Liver (tissue), 9 donors: Measurements from ENCODE around the gene LSAMP. TPM values are rescaled to one million over a fixed set of nuclear protein-coding genes. Genes with fewer than 3 reads are reported as not detected.

Experiments
- DNase-seq: peaks from one replicate; pipeline ENCODE4 v3.0.0-alpha.2; 2017; ENCODE audit warnings: low spot score
- H3K27ac ChIP-seq, 2 donors: one replicate each; pipeline ENCODE4 v1.7.0; 2013; ENCODE audit warnings: inconsistent platforms in 2 of 2, low read length in 2 of 2, control low read depth in 1 of 2, low read depth in 1 of 2, mild to moderate bottlenecking in 1 of 2
- H3K27me3 ChIP-seq, 4 donors: one replicate each; pipeline versions ENCODE4 v1.6.1 to v1.7.0; 2013; ENCODE audit warnings: low read length in 3 of 4, inconsistent platforms in 1 of 4, mild to moderate bottlenecking in 1 of 4, moderate library complexity in 1 of 4; ENCODE audit not compliant: control insufficient read depth in 4 of 4, insufficient read depth in 4 of 4
- H3K36me3 ChIP-seq, 4 donors: one replicate each; pipeline versions ENCODE4 v1.6.1 to v1.7.0; 2013; ENCODE audit warnings: low read length in 3 of 4, mild to moderate bottlenecking in 3 of 4, low read depth in 1 of 4, moderate library complexity in 1 of 4; ENCODE audit not compliant: control insufficient read depth in 4 of 4, insufficient read depth in 3 of 4
- H3K4me1 ChIP-seq, 4 donors: one replicate each; pipeline versions ENCODE4 v1.6.1 to v1.7.0; 2013; ENCODE audit warnings: low read length in 3 of 4, mild to moderate bottlenecking in 3 of 4, moderate library complexity in 1 of 4; ENCODE audit not compliant: control insufficient read depth in 4 of 4, insufficient read depth in 4 of 4
- H3K4me3 ChIP-seq, 3 donors: one replicate each; pipeline versions ENCODE4 v1.6.1 to v1.7.0; 2013; ENCODE audit warnings: low read length in 3 of 3, control low read depth in 1 of 3, low read depth in 1 of 3, mild to moderate bottlenecking in 1 of 3
- H3K9ac ChIP-seq, 2 donors: one replicate each; pipeline ENCODE4 v1.7.0; 2013; ENCODE audit warnings: low read length in 2 of 2, mild to moderate bottlenecking in 2 of 2, moderate library complexity in 2 of 2, control low read depth in 1 of 2, low read depth in 1 of 2
- H3K9me3 ChIP-seq, 4 donors: one replicate each; pipeline versions ENCODE4 v1.6.1 to v1.7.0; 2013; ENCODE audit warnings: low read length in 3 of 4; ENCODE audit not compliant: control insufficient read depth in 4 of 4
- EGR1 ChIP-seq, 2 donors: IDR thresholded peaks; 2 replicates each; pipeline ENCODE4 v1.6.1; 2016 to 2018; ENCODE audit warnings: antibody characterized with exemption in 2 of 2, low read depth in 2 of 2
- FOXA2 ChIP-seq: IDR thresholded peaks from 2 replicates; pipeline ENCODE4 v1.6.1; 2016; ENCODE audit warnings: antibody characterized with exemption
- GABPA ChIP-seq, 2 donors: IDR thresholded peaks in 1 of 2; conservative IDR thresholded peaks in 1 of 2; 2 replicates each; pipeline ENCODE4 v1.6.1; 2016; ENCODE audit warnings: antibody characterized with exemption in 2 of 2, mild to moderate bottlenecking in 1 of 2, moderate library complexity in 1 of 2
- HNF4G ChIP-seq: IDR thresholded peaks from 2 replicates; pipeline ENCODE4 v1.6.1; 2016; ENCODE audit warnings: antibody characterized with exemption
- JUND ChIP-seq, 2 donors: IDR thresholded peaks; 2 replicates each; pipeline ENCODE4 v1.6.1; 2016; ENCODE audit warnings: antibody characterized with exemption in 2 of 2
- NR2F2 ChIP-seq: IDR thresholded peaks from 2 replicates; pipeline ENCODE4 v1.6.1; 2016; ENCODE audit warnings: antibody characterized with exemption
- RAD21 ChIP-seq, 2 donors: IDR thresholded peaks; 2 replicates each; pipeline ENCODE4 v1.6.1; 2016; ENCODE audit warnings: antibody characterized with exemption in 2 of 2, mild to moderate bottlenecking in 2 of 2
- RXRA ChIP-seq, 2 donors: IDR thresholded peaks; 2 replicates each; pipeline ENCODE4 v1.6.1; 2017 to 2018; ENCODE audit warnings: antibody characterized with exemption in 2 of 2, mild to moderate bottlenecking in 1 of 2
- SP1 ChIP-seq: IDR thresholded peaks from 2 replicates; pipeline ENCODE4 v1.6.1; 2018; ENCODE audit warnings: antibody characterized with exemption, mild to moderate bottlenecking
- YY1 ChIP-seq: IDR thresholded peaks from 2 replicates; pipeline ENCODE4 v1.6.1; 2016; ENCODE audit warnings: antibody characterized with exemption, mild to moderate bottlenecking
- WGBS: extraction: QIAGEN DNeasy Blood & Tissue Kit; methylation state at CpG from one replicate; pipeline ENCODE4 v1.1.7; 2013; 5-methylcytosine and 5-hydroxymethylcytosine counted together
- polyA plus RNA-seq, 2 donors: library from polyadenylated mRNA; stranded (reverse) in 1 of 2; unstranded in 1 of 2; fragments of 200-250 nt in 1 of 2; fragments of >200 nt in 1 of 2; fragmentation: Nextera tagmentation in 1 of 2; extraction: Ambion mirVana in 1 of 2; gene quantifications; one replicate each; pipeline versions ENCODE4 v1.2.1 to v1.2.3, GENCODE V29; 2013 to 2015
- total RNA-seq, 2 donors: library from RNA; depleted of rRNA; stranded (reverse); fragments of >200 nt; gene quantifications; one replicate each; pipeline ENCODE4 v1.2.3, GENCODE V29; 2014
- TF ChIP-seq, protein P1 (sequence below): IDR thresholded peaks from 2 replicates; pipeline ENCODE4 v1.6.1; 2016; ENCODE audit warnings: antibody characterized with exemption, mild to moderate bottlenecking
- TF ChIP-seq, protein P2 (sequence below): IDR thresholded peaks from 2 replicates; pipeline ENCODE4 v1.6.1; 2016; ENCODE audit warnings: antibody characterized with exemption
- TF ChIP-seq, protein P3 (sequence below): IDR thresholded peaks from 2 replicates; pipeline ENCODE4 v1.6.1; 2016; ENCODE audit warnings: antibody characterized with exemption
- donor health status: healthy.
- donor health status: healthy.
- donor health status: healthy.
- donor health status: healthy.
- donor health status: healthy.

Gene LSAMP
- total and polyA plus RNA-seq, 4 donors, result 0.01 to 0.17 (median 0.06) TPM

DNA sequence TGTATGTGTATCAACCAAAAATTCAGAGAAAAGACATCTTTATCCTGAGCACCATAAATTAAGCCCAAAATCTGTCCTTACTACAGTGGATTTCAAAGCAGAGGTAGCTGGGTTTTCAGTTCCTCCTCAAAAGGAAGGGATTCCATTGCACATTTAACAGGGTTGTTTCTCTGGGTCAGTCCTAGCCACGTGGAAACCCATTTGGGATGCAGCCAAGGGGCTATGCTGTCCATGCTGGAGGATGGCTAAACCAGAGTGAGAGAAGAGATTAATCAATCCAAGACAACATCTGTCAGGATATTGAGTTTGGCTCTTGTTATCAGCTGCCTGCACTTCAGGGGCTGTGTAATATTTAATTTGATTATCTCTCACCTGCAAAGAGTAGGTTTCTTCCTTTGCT, 28.1 kb downstream of the LSAMP start:
- TF ChIP-seq, protein P1, sequence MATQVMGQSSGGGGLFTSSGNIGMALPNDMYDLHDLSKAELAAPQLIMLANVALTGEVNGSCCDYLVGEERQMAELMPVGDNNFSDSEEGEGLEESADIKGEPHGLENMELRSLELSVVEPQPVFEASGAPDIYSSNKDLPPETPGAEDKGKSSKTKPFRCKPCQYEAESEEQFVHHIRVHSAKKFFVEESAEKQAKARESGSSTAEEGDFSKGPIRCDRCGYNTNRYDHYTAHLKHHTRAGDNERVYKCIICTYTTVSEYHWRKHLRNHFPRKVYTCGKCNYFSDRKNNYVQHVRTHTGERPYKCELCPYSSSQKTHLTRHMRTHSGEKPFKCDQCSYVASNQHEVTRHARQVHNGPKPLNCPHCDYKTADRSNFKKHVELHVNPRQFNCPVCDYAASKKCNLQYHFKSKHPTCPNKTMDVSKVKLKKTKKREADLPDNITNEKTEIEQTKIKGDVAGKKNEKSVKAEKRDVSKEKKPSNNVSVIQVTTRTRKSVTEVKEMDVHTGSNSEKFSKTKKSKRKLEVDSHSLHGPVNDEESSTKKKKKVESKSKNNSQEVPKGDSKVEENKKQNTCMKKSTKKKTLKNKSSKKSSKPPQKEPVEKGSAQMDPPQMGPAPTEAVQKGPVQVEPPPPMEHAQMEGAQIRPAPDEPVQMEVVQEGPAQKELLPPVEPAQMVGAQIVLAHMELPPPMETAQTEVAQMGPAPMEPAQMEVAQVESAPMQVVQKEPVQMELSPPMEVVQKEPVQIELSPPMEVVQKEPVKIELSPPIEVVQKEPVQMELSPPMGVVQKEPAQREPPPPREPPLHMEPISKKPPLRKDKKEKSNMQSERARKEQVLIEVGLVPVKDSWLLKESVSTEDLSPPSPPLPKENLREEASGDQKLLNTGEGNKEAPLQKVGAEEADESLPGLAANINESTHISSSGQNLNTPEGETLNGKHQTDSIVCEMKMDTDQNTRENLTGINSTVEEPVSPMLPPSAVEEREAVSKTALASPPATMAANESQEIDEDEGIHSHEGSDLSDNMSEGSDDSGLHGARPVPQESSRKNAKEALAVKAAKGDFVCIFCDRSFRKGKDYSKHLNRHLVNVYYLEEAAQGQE, result no peak
- TF ChIP-seq, protein P2, sequence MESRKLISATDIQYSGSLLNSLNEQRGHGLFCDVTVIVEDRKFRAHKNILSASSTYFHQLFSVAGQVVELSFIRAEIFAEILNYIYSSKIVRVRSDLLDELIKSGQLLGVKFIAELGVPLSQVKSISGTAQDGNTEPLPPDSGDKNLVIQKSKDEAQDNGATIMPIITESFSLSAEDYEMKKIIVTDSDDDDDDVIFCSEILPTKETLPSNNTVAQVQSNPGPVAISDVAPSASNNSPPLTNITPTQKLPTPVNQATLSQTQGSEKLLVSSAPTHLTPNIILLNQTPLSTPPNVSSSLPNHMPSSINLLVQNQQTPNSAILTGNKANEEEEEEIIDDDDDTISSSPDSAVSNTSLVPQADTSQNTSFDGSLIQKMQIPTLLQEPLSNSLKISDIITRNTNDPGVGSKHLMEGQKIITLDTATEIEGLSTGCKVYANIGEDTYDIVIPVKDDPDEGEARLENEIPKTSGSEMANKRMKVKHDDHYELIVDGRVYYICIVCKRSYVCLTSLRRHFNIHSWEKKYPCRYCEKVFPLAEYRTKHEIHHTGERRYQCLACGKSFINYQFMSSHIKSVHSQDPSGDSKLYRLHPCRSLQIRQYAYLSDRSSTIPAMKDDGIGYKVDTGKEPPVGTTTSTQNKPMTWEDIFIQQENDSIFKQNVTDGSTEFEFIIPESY, result no peak
- TF ChIP-seq EGR1 (IDR thresholded peaks at IDR 0.05; ENCODE audit: low read depth in 2 of 2), result no peak
- no peak for TF ChIP-seq JUND (IDR thresholded peaks at IDR 0.05)

DNA sequence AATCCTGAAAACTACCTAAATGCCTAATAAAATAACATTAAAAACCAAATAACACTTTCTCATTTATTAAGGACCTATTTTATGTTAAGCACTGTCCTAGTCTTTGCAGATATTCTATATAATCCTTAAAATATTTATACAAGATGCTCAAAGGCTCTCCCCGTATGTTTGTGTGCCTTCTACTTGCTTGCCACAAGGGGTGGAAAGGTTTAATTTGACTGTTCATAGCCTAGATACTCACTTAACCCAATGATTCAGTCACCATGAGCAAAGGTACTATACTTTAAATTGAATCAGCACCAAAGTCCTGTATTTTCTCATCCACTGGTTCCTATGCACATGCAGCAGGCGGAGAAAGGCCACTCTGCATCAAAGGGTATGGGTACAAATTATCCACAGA, 32.0 kb downstream of the LSAMP start:
- 58% methylated on average over 2 of the region's 2 CpGs for WGBS

More for the DNA sequence above, 28.1 kb downstream of the LSAMP start:
- Histone ChIP-seq H3K9ac (no peak overlapping the region), H3K9me3 (no peaks in the 10 kb centered on the region), H3K4me3 (no peak overlapping the region), H3K27ac (no peak overlapping the region), H3K27me3 (no peaks in the 10 kb centered on the region), H3K4me1 (no peaks in the 10 kb centered on the region), H3K36me3 (no peaks in the 10 kb centered on the region)
- WGBS, result 15% methylated on average over 1 of the region's 1 CpG
- DNase-seq, result no peak

DNA sequence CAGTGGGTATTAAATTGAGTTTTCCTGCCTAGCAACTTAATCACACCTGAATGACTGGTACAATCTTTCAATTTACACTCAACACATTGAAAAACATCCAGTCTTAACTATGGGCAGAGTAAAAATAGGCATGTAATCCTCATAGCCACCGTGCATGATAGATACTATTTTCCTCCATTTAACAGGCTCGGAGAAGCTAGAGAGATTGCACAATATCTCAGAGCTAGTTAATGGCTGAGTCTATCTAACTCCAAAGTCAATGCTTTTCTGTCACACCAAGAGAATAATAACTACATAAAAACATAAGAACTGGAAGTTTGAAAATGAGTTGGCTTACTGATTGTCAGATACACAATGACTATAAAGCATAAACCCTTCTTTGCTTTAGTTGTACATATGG, 36.8 kb downstream of the LSAMP start:
- no peaks in the 10 kb centered on the region for H3K9me3 ChIP-seq
- no peaks in the 10 kb centered on the region for H3K4me1 ChIP-seq
- no peak overlapping the region for H3K4me3 ChIP-seq
- H3K27ac ChIP-seq, result no peak overlapping the region
- DNase-seq, result no peak
- no peak overlapping the region for H3K9ac ChIP-seq
- TF ChIP-seq NR2F2, result no peak
- no peak for TF ChIP-seq YY1
- TF ChIP-seq FOXA2, result no peak
- WGBS, result 45% methylated on average over 2 of the region's 2 CpGs
- H3K36me3 ChIP-seq, result no peaks in the 10 kb centered on the region
- H3K27me3 ChIP-seq, result no peaks in the 10 kb centered on the region

More for the DNA sequence above, 32.0 kb downstream of the LSAMP start:
- Histone ChIP-seq H3K27me3 (no peaks in the 10 kb centered on the region), H3K4me3 (no peak overlapping the region), H3K9me3 (no peaks in the 10 kb centered on the region), H3K36me3 (no peaks in the 10 kb centered on the region), H3K4me1 (no peaks in the 10 kb centered on the region), H3K9ac (no peak overlapping the region), H3K27ac (no peak overlapping the region)
- no peak for DNase-seq
- TF ChIP-seq SP1 (no peak), HNF4G (no peak)

DNA sequence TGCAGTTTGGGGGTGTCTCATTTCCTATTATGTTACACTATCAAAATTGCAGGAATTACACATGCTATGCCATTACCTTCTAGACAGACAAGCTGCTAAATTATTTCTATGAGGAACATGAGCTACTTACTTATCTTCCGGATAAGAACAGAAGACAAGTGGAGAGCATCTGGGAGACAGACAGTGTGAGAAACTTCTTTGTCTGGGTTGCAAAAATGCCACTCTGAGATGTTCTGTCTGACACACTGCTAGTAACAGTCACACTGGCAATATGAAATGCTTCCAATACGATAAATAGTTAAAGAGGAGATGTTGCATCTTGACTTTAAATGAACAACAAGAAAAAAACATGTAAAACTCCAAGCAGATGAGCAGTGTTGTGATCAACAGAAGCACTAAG, 40.1 kb downstream of the LSAMP start:
- H3K27ac ChIP-seq, result no peak overlapping the region
- DNase-seq, result no peak
- 68% methylated on average over 2 of the region's 2 CpGs for WGBS
- H3K36me3 ChIP-seq, result no peaks in the 10 kb centered on the region
- no peaks in the 10 kb centered on the region for H3K9me3 ChIP-seq
- H3K4me1 ChIP-seq, result no peaks in the 10 kb centered on the region
- H3K4me3 ChIP-seq, result no peak overlapping the region
- H3K9ac ChIP-seq, result no peak overlapping the region
- H3K27me3 ChIP-seq, result no peaks in the 10 kb centered on the region
- TF ChIP-seq SP1 (no peak), HNF4G (no peak), RAD21 (IDR thresholded peaks at IDR 0.05) (no peak), NR2F2 (no peak), YY1 (no peak), GABPA (IDR thresholded peaks at IDR 0.05 in 1 of 2, conservative IDR thresholded peaks at IDR 0.05 in 1 of 2) (no peak), EGR1 (IDR thresholded peaks at IDR 0.05; ENCODE audit: low read depth in 2 of 2) (no peak), RXRA (IDR thresholded peaks at IDR 0.05) (no peak)
- TF ChIP-seq, protein P3, sequence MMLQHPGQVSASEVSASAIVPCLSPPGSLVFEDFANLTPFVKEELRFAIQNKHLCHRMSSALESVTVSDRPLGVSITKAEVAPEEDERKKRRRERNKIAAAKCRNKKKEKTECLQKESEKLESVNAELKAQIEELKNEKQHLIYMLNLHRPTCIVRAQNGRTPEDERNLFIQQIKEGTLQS, result no peak
- TF ChIP-seq, protein P2, result no peak
